DOHH2 (cell line): ENCODE measurements around the gene GDI1.

Source experiments
- CTCF ChIP-seq: fragments of 200-600 bp; sonication (generic); IDR thresholded peaks from one replicate; pipeline ENCODE4 v1.5.1; 2014; ENCODE audit warnings: antibody characterized with exemption, mild to moderate bottlenecking, low read depth, low read length; ENCODE audit not compliant: poor library complexity, severe bottlenecking
- EZH2phosphoT487 ChIP-seq: fragments of 200-600 bp; sonication (generic); IDR thresholded peaks from 2 replicates; pipeline ENCODE4 v1.6.1; 2017; ENCODE audit warnings: borderline replicate concordance, mild to moderate bottlenecking, antibody characterized with exemption, low read length, moderate library complexity, mixed read lengths

DNA sequence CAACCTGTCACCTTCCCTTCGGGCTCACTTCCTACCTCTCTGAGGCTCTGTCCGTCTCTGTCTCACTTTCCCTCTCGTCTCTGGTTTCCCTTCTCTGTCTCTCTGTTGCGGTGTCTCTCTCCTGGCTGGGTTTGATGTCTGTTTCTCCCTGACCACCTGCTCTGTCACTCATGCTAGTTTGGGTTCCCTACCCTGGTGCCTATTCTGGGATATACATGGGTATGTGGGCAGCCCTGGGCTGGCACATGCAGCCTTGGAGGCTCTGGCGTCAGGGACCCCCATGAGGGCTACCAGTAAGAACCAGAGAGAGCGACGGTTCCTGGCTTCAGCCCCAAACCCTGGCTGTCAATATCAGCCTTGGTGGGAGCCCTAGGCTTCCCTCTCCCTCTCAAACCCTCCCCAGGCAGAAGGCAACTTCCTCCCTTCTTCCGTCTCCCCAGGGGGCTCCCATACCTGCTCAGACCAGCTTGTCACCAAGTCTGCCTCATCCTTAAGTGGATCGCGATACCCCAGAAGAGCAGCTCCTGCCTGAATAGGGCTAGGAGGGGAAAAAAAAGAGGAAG, 28.2 kb upstream of the GDI1 start:
- TF ChIP-seq CTCF (no peak), EZH2phosphoT487 (no peak)
